Mammary epithelial cell (primary cell): ENCODE results near the gene HDAC4.

ENCODE experiments used
- CTCF ChIP-seq, 2 donors: IDR thresholded peaks in 1 of 2; conservative IDR thresholded peaks in 1 of 2; 2 replicates each; pipeline ENCODE4 v1.5.1; 2011 to 2012; ENCODE audit warnings: inconsistent platforms in 2 of 2, low read length in 2 of 2, mild to moderate bottlenecking in 2 of 2, control low read depth in 1 of 2, low read depth in 1 of 2; ENCODE audit not compliant: insufficient read depth in 1 of 2; ENCODE audit errors: extremely low read depth in 1 of 2
- EZH2 ChIP-seq: IDR thresholded peaks from 2 replicates; pipeline ENCODE4 v1.6.1; 2012; ENCODE audit warnings: low read length, inconsistent platforms, borderline replicate concordance

- TF ChIP-seq CTCF (conservative IDR thresholded peaks at IDR 0.05 in 1 of 2, IDR thresholded peaks at IDR 0.05 in 1 of 2; ENCODE audit: extremely low read depth in 1 of 2, insufficient read depth in 1 of 2, low read depth in 1 of 2, low read length in 2 of 2) (no peak), EZH2 (no peak)
These were observed 10.3 kb upstream of the HDAC4 start for GRCh38 chr2:239411117-239411516.
